ENCODE data around the gene MTUS2. TPM values are rescaled to one million over a fixed set of nuclear protein-coding genes. Genes with fewer than 3 reads are reported as not detected.

Gene MTUS2
- total RNA-seq, 4 donors from 2014 or later, result 0.16 to 0.75 (median 0.24) TPM

DNA sequence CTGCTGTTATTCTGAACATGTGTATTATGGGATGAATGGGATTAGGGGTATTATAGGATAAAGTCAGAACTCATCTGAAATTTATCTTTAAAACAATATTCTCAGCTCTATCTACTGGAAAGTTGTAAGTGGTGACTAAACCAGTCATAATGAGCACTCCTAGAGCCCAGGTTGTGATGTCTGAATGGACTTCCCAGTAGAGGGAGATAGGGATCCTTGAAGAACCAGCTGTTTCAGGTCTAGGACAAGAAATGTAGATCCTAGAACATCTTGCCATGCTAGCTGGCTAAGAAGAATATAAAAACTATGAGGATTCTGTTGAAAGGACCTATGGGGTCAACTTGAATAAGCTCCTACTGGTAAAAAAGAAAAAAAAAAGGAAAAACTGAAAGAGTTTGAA lies 464.6 kb downstream of the MTUS2 start:
- in situ Hi-C loops (cut with MboI; ENCODE audit: low pct_ligation_motif_present in 1 of 4, low pct_unique_long_range_greater_than_20kb in 1 of 4, low sequenced_read_pairs in 3 of 4) (no loop called here), intact Hi-C loops (cut with DNase I; ENCODE audit: low total_unique reads) (no loop called here)
- no peak overlapping the region for H3K4me3 ChIP-seq
- no peaks in the 10 kb centered on the region for H3K9me3 ChIP-seq
- H3K27me3 ChIP-seq, result no peaks in the 10 kb centered on the region
- no peaks in the 10 kb centered on the region for H3K36me3 ChIP-seq
- TF ChIP-seq, protein P1, sequence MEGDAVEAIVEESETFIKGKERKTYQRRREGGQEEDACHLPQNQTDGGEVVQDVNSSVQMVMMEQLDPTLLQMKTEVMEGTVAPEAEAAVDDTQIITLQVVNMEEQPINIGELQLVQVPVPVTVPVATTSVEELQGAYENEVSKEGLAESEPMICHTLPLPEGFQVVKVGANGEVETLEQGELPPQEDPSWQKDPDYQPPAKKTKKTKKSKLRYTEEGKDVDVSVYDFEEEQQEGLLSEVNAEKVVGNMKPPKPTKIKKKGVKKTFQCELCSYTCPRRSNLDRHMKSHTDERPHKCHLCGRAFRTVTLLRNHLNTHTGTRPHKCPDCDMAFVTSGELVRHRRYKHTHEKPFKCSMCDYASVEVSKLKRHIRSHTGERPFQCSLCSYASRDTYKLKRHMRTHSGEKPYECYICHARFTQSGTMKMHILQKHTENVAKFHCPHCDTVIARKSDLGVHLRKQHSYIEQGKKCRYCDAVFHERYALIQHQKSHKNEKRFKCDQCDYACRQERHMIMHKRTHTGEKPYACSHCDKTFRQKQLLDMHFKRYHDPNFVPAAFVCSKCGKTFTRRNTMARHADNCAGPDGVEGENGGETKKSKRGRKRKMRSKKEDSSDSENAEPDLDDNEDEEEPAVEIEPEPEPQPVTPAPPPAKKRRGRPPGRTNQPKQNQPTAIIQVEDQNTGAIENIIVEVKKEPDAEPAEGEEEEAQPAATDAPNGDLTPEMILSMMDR (IDR thresholded peaks at IDR 0.05), result no peak
- TF ChIP-seq POLR2AphosphoS5 (IDR thresholded peaks at IDR 0.05) (no peak), EP300 (IDR thresholded peaks at IDR 0.05; ENCODE audit: low read depth) (no peak), POLR2A (IDR thresholded peaks at IDR 0.05) (no peak)
- no peak overlapping the region for H3K27ac ChIP-seq
- no peaks in the 10 kb centered on the region for H3K4me1 ChIP-seq
- no peak for DNase-seq

DNA sequence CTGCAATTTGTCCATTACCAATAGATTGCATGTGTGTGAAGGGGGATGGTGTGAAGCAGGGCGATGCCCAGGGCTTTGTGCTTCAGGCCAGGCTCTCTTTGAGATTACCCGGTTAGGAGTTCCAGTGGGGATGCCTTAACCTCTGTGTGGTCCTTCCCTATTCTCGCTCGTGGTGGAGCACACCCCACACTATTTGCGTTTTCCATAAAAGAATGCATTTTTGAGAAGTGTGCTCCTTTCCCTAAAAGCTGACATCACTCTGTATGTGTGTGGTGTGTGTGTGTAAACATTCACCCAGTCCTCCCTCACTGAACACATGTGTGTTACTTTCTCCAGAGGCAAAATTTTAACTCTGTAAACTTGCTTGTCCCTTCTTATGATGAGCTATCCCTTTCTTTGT lies 467.1 kb downstream of the MTUS2 start:
- Histone ChIP-seq H3K9me3 (no peaks in the 10 kb centered on the region), H3K27me3 (no peaks in the 10 kb centered on the region), H3K4me3 (no peak overlapping the region), H3K36me3 (no peaks in the 10 kb centered on the region), H3K4me1 (no peaks in the 10 kb centered on the region), H3K27ac (no peak overlapping the region)
- in situ Hi-C loops (cut with MboI; ENCODE audit: low pct_ligation_motif_present in 1 of 4, low pct_unique_long_range_greater_than_20kb in 1 of 4, low sequenced_read_pairs in 3 of 4), result no loop called here
- WGBS, 2 donors (ENCODE audit: low coverage in 1 of 2), result 71 to 74% methylated on average over 5 of the region's 5 CpGs
- TF ChIP-seq POLR2AphosphoS5 (IDR thresholded peaks at IDR 0.05), result no peak
- no peak for TF ChIP-seq EP300 (IDR thresholded peaks at IDR 0.05; ENCODE audit: low read depth)
- TF ChIP-seq, protein P1 (IDR thresholded peaks at IDR 0.05), result no peak
- no peak for TF ChIP-seq POLR2A (IDR thresholded peaks at IDR 0.05)
- intact Hi-C loops (cut with DNase I; ENCODE audit: low total_unique reads), result no loop called here
- no peak for DNase-seq

DNA sequence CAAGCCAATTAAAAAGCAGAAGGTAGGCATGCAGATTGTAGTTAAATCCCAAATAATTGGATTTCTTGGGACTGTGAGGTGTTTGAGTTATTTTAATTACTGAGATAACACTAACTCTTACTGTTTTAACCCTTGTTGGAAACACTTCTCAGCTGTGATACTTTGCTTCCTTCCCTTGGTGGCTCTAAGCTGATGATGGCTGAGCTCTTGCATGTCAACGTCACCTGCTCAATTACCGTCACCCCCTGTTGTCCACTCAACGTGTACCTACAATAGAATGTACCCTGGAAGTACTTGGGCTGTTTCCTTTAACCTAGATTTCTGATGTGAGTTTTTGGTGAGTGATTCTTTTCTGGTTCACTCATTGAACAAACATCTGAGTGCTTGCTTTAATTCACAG lies 471.9 kb downstream of the MTUS2 start:
- TF ChIP-seq POLR2AphosphoS5 (IDR thresholded peaks at IDR 0.05) (no peak), POLR2A (IDR thresholded peaks at IDR 0.05) (no peak), EP300 (IDR thresholded peaks at IDR 0.05; ENCODE audit: low read depth) (no peak)
- TF ChIP-seq, protein P1 (IDR thresholded peaks at IDR 0.05), result no peak
- 74 to 87% methylated on average over 3 of the region's 3 CpGs for WGBS, 2 donors (ENCODE audit: low coverage in 1 of 2)
- intact Hi-C loops (cut with DNase I; ENCODE audit: low total_unique reads), result no loop called here
- no peak overlapping the region for H3K27ac ChIP-seq
- no peak overlapping the region for H3K4me3 ChIP-seq
- no peaks in the 10 kb centered on the region for H3K9me3 ChIP-seq
- in situ Hi-C loops (cut with MboI; ENCODE audit: low pct_ligation_motif_present in 1 of 4, low pct_unique_long_range_greater_than_20kb in 1 of 4, low sequenced_read_pairs in 3 of 4), result no loop called here
- no peaks in the 10 kb centered on the region for H3K36me3 ChIP-seq
- H3K4me1 ChIP-seq, result no peaks in the 10 kb centered on the region
- no peaks in the 10 kb centered on the region for H3K27me3 ChIP-seq
- DNase-seq, result no peak

DNA sequence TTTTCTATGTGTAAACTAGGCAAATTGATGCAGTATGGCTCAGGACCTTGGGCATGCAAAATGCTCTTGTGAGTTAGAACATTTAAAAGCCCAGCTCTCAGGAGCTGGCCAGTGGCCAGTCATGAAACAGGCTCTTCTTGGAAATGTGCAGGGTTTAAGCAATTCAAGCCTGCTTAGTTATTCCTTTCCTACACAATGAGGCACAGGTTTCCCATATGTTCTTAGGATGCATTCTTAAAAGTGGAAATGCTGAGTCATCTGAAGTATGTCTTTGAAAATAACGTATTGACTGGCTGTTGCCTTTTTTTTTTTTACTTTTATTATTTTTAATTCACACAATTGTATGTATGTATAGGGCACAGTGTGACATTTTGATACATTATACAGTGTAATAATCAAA lies 474.7 kb downstream of the MTUS2 start:
- no peak for DNase-seq
- 0% methylated on average over 1 of the region's 1 CpG for WGBS, 2 donors (ENCODE audit: low coverage in 1 of 2)
- H3K27ac ChIP-seq, result no peak overlapping the region
- H3K36me3 ChIP-seq, result no peaks in the 10 kb centered on the region
- intact Hi-C loops (cut with DNase I; ENCODE audit: low total_unique reads) (no loop called here), in situ Hi-C loops (cut with MboI; ENCODE audit: low pct_ligation_motif_present in 1 of 4, low pct_unique_long_range_greater_than_20kb in 1 of 4, low sequenced_read_pairs in 3 of 4) (no loop called here)
- no peak for TF ChIP-seq POLR2AphosphoS5 (IDR thresholded peaks at IDR 0.05)
- TF ChIP-seq EP300 (IDR thresholded peaks at IDR 0.05; ENCODE audit: low read depth), result no peak
- TF ChIP-seq, protein P1 (IDR thresholded peaks at IDR 0.05), result no peak
- no peak for TF ChIP-seq POLR2A (IDR thresholded peaks at IDR 0.05)
- H3K4me1 ChIP-seq, result no peaks in the 10 kb centered on the region
- H3K27me3 ChIP-seq, result no peaks in the 10 kb centered on the region
- no peak overlapping the region for H3K4me3 ChIP-seq
- H3K9me3 ChIP-seq, result no peaks in the 10 kb centered on the region
